PC-3 (cell line): ENCODE results near the gene NR5A2. TPM values are rescaled to one million over a fixed set of nuclear protein-coding genes. Genes with fewer than 3 reads are reported as not detected.
A peak's percentile ranks its signal among the peaks of the same experiment; 100 is the strongest.

Experiments used
- ATAC-seq: fragments of 200-7000 bp; cut with Tn5 transposase; 2 replicates; pipeline ENCODE4 v1.9.1; 2020; ENCODE audit warnings: mild to moderate bottlenecking, moderate library complexity
- BruUV-seq: library from RNA; stranded (reverse); fragments of 400-500 nt; replicated peaks from 2 replicates; lab custom pipeline; 2021; lab: Mats Ljungman, UMichigan
- CTCF ChIA-PET: fragments of 300-600 bp; sonication (Branson Sonifier 250); formaldehyde crosslinking; loops from one replicate; lab custom pipeline; 2022; ENCODE audit warnings: antibody characterized with exemption; lab: Charles Lee
- POLR2A ChIA-PET: fragments of 300-600 bp; sonication (Branson Sonifier 250); formaldehyde crosslinking; loops from one replicate; lab custom pipeline; 2022; ENCODE audit warnings: antibody characterized with exemption; ENCODE audit not compliant: unreplicated experiment; lab: Charles Lee
- DNase-seq: peaks from one replicate; pipeline ENCODE4 v3.0.0-alpha.2; 2015
- H2AFZ ChIP-seq: fragments of 300-600 bp; sonication (generic); 2 replicates; pipeline ENCODE4 v1.6.0; 2016; ENCODE audit warnings: antibody characterized with exemption, low read length
- H3F3A ChIP-seq: fragments of 300-600 bp; sonication (generic); one replicate; pipeline ENCODE4 v1.6.0; 2017; ENCODE audit warnings: antibody characterized with exemption, low read length, control low read depth, mild to moderate bottlenecking; ENCODE audit not compliant: unreplicated experiment
- H3K27ac ChIP-seq: fragments of 300-600 bp; sonication (generic); 2 replicates; pipeline ENCODE4 v1.5.1; 2016; ENCODE audit warnings: mild to moderate bottlenecking, low read length
- H3K27me3 ChIP-seq: fragments of 300-600 bp; sonication (generic); 2 replicates; pipeline ENCODE4 v1.6.1; 2016; ENCODE audit warnings: low read length, mixed read lengths
- H3K36me3 ChIP-seq: fragments of 300-600 bp; sonication (generic); 2 replicates; pipeline ENCODE4 v1.6.1; 2016; ENCODE audit warnings: low read depth, mixed run types, low read length, mixed read lengths
- H3K4me1 ChIP-seq: fragments of 300-600 bp; sonication (generic); 2 replicates; pipeline ENCODE4 v1.5.1; 2016; ENCODE audit warnings: low read length; ENCODE audit not compliant: insufficient read depth
- H3K4me2 ChIP-seq: fragments of 300-600 bp; sonication (generic); 2 replicates; pipeline ENCODE4 v1.6.0; 2016; ENCODE audit warnings: low read length
- H3K4me3 ChIP-seq: fragments of 300-600 bp; sonication (generic); 2 replicates; pipeline ENCODE4 v1.5.1; 2016; ENCODE audit warnings: mild to moderate bottlenecking, low read length, mixed read lengths
- H3K79me2 ChIP-seq: fragments of 300-600 bp; sonication (generic); 2 replicates; pipeline ENCODE4 v1.6.1; 2017; ENCODE audit warnings: low read length, mixed read lengths
- H3K9ac ChIP-seq: fragments of 300-600 bp; sonication (generic); 2 replicates; pipeline ENCODE4 v1.6.0; 2016; ENCODE audit warnings: mild to moderate bottlenecking, low read length
- H3K9me2 ChIP-seq: fragments of 300-600 bp; sonication (generic); replicated peaks from 2 replicates; pipeline ENCODE4 v1.6.1; 2016; ENCODE audit warnings: mixed run types, low read length, mixed read lengths
- H3K9me3 ChIP-seq: fragments of 300-600 bp; sonication (generic); 2 replicates; pipeline ENCODE4 v1.6.1; 2016; ENCODE audit warnings: low read length, mixed read lengths
- H4K20me1 ChIP-seq: fragments of 300-600 bp; sonication (generic); 2 replicates; pipeline ENCODE4 v1.6.1; 2016; ENCODE audit warnings: low read length, mixed read lengths
- EZH2 ChIP-seq: fragments of 300-600 bp; sonication (generic); IDR thresholded peaks from one replicate; pipeline ENCODE4 v1.6.1; 2017; ENCODE audit warnings: antibody characterized with exemption, mild to moderate bottlenecking, low read length; ENCODE audit not compliant: unreplicated experiment
- EZH2phosphoT487 ChIP-seq: fragments of 300-600 bp; sonication (generic); IDR thresholded peaks from 2 replicates; pipeline ENCODE4 v1.6.1; 2018; ENCODE audit warnings: mild to moderate bottlenecking, antibody characterized with exemption, low read length, borderline replicate concordance
- intact Hi-C: fragments of 100-400 bp; cut with micrococcal nuclease; formaldehyde crosslinking; loops from 2 replicates; pipeline ENCODE4 v1.9.0; 2023
- total RNA-seq: library from RNA; depleted of rRNA; stranded (reverse); fragments of >200 nt; gene quantifications from 2 replicates; pipeline ENCODE4 v1.2.3, GENCODE V29; 2014
- TF ChIP-seq, protein P1 (sequence below): fragments of 300-600 bp; sonication (generic); conservative IDR thresholded peaks from 2 replicates; pipeline ENCODE4 v1.5.1; 2017; ENCODE audit warnings: antibody characterized with exemption, low read depth, mild to moderate bottlenecking, low read length

NR5A2 gene
- total RNA-seq, 1 experiment from 2014 or later, result 0.36 TPM

DNA sequence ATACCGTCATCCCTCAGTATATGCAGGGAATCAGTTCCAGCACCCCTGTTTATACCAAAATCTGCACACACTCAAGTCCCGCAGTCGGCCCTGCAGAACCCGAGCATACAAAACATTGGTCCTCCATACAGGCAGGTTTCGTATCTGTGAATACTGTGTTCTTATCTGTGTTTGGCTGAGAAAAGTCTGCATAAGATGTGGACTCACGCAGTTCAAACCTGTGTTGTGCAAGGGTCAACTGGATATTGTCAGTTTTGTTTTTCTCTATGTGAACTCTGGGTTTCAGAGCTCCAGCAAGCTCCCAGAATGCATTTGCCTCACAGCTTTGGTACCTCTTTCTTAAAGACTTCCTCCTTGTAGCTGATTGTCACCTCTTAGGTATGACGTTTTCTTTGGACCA lies 100.6 kb downstream of the NR5A2 start:
- no peaks in the 10 kb centered on the region for H4K20me1 ChIP-seq
- H3K4me3 ChIP-seq, result no peak overlapping the region
- DNase-seq, result no peak
- H3K9me3 ChIP-seq, result no peaks in the 10 kb centered on the region
- ATAC-seq, result no peak
- ChIA-PET POLR2A (no interaction called here), CTCF (interaction anchor here (0.6 kb wide), 1 partner anchor 215 kb away, joined by 5 read pairs; no protein-coding TSS in a partner anchor)
- no peak overlapping the region for H2AFZ ChIP-seq
- intact Hi-C loops, result no loop called here
- H3K27ac ChIP-seq, result no peak overlapping the region
- no peaks in the 10 kb centered on the region for H3K9me2 ChIP-seq
- H3F3A ChIP-seq, result no peaks in the 10 kb centered on the region
- peaks cover 23% of the 10 kb centered on the region for H3K4me1 ChIP-seq
- no peaks in the 10 kb centered on the region for H3K79me2 ChIP-seq
- no peak overlapping the region for H3K9ac ChIP-seq
- no peak for TF ChIP-seq EZH2phosphoT487
- TF ChIP-seq EZH2, result no peak
- TF ChIP-seq, protein P1, sequence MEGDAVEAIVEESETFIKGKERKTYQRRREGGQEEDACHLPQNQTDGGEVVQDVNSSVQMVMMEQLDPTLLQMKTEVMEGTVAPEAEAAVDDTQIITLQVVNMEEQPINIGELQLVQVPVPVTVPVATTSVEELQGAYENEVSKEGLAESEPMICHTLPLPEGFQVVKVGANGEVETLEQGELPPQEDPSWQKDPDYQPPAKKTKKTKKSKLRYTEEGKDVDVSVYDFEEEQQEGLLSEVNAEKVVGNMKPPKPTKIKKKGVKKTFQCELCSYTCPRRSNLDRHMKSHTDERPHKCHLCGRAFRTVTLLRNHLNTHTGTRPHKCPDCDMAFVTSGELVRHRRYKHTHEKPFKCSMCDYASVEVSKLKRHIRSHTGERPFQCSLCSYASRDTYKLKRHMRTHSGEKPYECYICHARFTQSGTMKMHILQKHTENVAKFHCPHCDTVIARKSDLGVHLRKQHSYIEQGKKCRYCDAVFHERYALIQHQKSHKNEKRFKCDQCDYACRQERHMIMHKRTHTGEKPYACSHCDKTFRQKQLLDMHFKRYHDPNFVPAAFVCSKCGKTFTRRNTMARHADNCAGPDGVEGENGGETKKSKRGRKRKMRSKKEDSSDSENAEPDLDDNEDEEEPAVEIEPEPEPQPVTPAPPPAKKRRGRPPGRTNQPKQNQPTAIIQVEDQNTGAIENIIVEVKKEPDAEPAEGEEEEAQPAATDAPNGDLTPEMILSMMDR, result no peak
- BruUV-seq, result no TSS peak
- no peaks in the 10 kb centered on the region for H3K27me3 ChIP-seq
- no peak overlapping the region for H3K4me2 ChIP-seq
- no peaks in the 10 kb centered on the region for H3K36me3 ChIP-seq

DNA sequence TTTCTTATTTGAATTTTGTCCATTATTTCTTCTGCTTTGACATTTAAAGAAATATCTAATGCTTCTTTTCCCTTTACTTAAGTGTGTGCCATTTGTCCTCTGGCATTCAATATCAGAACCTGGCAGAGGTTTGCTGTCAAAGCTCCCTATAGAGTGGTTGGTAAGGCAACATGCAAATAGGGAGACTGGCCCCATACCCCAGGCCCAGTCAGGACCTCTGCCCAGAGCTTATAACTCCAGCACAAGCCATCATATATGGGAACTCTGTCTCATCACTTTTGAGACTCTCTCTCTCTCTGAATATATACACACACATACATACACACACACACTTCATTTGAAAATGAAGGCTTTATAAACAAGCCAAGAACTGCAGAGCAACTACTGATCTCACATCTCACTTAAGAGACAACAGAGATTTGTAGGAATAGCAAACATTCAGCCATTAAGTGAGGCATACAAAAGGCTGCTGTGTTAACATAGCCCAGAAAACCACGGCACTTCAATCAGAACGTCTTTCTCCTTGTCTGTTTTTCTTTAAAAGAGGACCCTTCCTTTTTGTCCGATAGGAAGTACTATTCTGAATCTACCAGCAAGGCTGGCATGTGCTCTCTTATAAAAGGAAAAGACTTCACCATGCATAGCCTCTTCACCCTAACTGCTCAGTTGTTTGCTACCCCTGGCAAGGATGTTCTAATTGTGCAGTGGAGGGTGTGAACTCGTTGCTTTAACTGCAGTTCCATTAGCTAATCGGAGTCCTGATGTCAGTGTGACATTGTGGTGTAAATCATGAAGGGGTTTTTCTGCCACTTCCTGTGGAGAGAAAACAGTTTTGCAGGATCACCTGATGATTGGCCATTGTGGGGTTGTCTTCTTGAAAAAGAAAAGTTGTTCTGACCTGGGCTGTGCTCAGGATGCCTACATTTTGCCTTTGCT lies 101.7 kb downstream of the NR5A2 start:
- Histone ChIP-seq H3K27me3 (no peaks in the 10 kb centered on the region), H3K9ac (no peak overlapping the region), H3K4me1 (peaks cover 25% of the 10 kb centered on the region), H2AFZ (no peak overlapping the region), H3K79me2 (no peaks in the 10 kb centered on the region), H4K20me1 (no peaks in the 10 kb centered on the region), H3K4me3 (no peak overlapping the region), H3K9me2 (no peaks in the 10 kb centered on the region), H3F3A (no peaks in the 10 kb centered on the region), H3K27ac (no peak overlapping the region), H3K9me3 (no peaks in the 10 kb centered on the region), H3K4me2 (no peak overlapping the region), H3K36me3 (no peaks in the 10 kb centered on the region)
- no peak for ATAC-seq
- TF ChIP-seq, protein P1, result no peak
- TF ChIP-seq EZH2 (no peak), EZH2phosphoT487 (no peak)
- CTCF ChIA-PET, result no interaction called here
- POLR2A ChIA-PET, result no interaction called here
- no TSS peak for BruUV-seq
- DNase-seq, result no peak
- intact Hi-C loops, result no loop called here

DNA sequence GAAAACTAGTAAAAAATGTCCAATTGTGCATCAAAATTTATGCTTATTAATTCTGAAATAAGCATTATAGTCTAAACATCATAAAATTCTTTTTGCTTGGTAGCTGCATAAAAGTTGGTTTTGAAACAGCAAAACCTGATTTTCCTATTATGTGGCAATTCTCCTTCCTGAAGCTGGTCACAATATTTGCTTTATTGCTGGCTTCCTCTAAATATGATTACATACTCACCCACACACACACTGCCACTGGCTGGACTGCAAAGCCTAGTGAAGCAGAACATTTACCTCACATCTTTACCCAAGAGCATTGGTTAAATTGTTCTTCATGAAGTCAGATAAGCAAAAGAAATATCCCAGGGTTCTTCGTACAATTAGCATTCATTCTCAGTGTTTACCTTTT lies 103.0 kb downstream of the NR5A2 start:
- CTCF ChIA-PET, result no interaction called here
- Histone ChIP-seq H4K20me1 (no peaks in the 10 kb centered on the region), H2AFZ (no peak overlapping the region), H3K27me3 (no peaks in the 10 kb centered on the region), H3K36me3 (no peaks in the 10 kb centered on the region), H3K9ac (no peak overlapping the region), H3K4me3 (no peak overlapping the region), H3K4me1 (peaks cover 29% of the 10 kb centered on the region), H3K9me2 (no peaks in the 10 kb centered on the region), H3K4me2 (peak overlapping the region; percentile 15), H3K9me3 (no peaks in the 10 kb centered on the region), H3K27ac (no peak overlapping the region), H3F3A (no peaks in the 10 kb centered on the region), H3K79me2 (no peaks in the 10 kb centered on the region)
- POLR2A ChIA-PET, result no interaction called here
- TF ChIP-seq, protein P1, result no peak
- TF ChIP-seq EZH2phosphoT487, result no peak
- no peak for TF ChIP-seq EZH2
- DNase-seq (peak; percentile 91), ATAC-seq (peak; percentile 82)
- intact Hi-C loops, result loop anchor here (2.0 to 5.0 kb wide), 2 partner anchors 40 to 103 kb away; partner anchors contain the start of gene NR5A2
- BruUV-seq, result no TSS peak
